PFSK-1 (cell line): Measurements from ENCODE around the gene PPP1R3C.

Source experiments
- FOXP2 ChIP-seq: optimal IDR thresholded peaks from 2 replicates; pipeline ENCODE3; 2011; ENCODE audit warnings: borderline replicate concordance, control low read depth, inconsistent platforms; ENCODE audit not compliant: insufficient read depth; ENCODE audit errors: extremely low read length, extremely low read depth
- POLR2AphosphoS5 ChIP-seq: IDR thresholded peaks from 2 replicates; pipeline ENCODE4 v1.6.1; 2012; ENCODE audit warnings: low read depth, mild to moderate bottlenecking, control low read depth, low read length, moderate library complexity
- REST ChIP-seq, 2 experiments: IDR thresholded peaks; 2 replicates each; pipeline versions ENCODE4 v1.6.1 to v1.8.0; 2011 to 2012; ENCODE audit warnings: low read depth in 2 of 2, low read length in 2 of 2, control low read depth in 1 of 2, inconsistent platforms in 1 of 2, mild to moderate bottlenecking in 1 of 2, moderate library complexity in 1 of 2; ENCODE audit not compliant: insufficient read depth in 1 of 2
- SIN3A ChIP-seq: IDR thresholded peaks from 2 replicates; pipeline ENCODE4 v1.6.1; 2012; ENCODE audit warnings: mild to moderate bottlenecking, low read length, moderate library complexity, borderline replicate concordance; ENCODE audit not compliant: insufficient read depth
- TAF1 ChIP-seq: IDR thresholded peaks from 2 replicates; pipeline ENCODE4 v1.6.1; 2012; ENCODE audit warnings: low read length, control low read depth, borderline replicate concordance; ENCODE audit not compliant: insufficient read depth

- no peak for TF ChIP-seq POLR2AphosphoS5
- TF ChIP-seq REST (IDR thresholded peaks at IDR 0.05; ENCODE audit: insufficient read depth in 1 of 2, low read depth in 2 of 2, low read length in 2 of 2): no peak
- no peak for TF ChIP-seq TAF1
- TF ChIP-seq SIN3A: no peak
- no peak for TF ChIP-seq FOXP2
These were observed 29.9 kb downstream of the PPP1R3C start for GRCh38 chr10:91602868-91603568.
